Fibroblast of lung (primary cell): Measurements from ENCODE around the gene SFT2D1.

Source experiments
- EZH2 ChIP-seq: IDR thresholded peaks from 2 replicates; pipeline ENCODE4 v1.5.1; 2012; ENCODE audit warnings: low read length, control low read depth, mild to moderate bottlenecking; ENCODE audit errors: missing control alignments
- TF ChIP-seq, protein P1 (sequence below), 2 donors: IDR thresholded peaks in 1 of 2; conservative IDR thresholded peaks in 1 of 2; 1 replicate in 1 of 2; 2 replicates in 1 of 2; pipeline ENCODE4 v1.5.1; 2011 to 2012; ENCODE audit warnings: low read length in 2 of 2, control low read depth in 1 of 2, inconsistent platforms in 1 of 2, low read depth in 1 of 2, mild to moderate bottlenecking in 1 of 2

GRCh38 chr6:166323395-166323794 is 18.9 kb downstream of the SFT2D1 start:
- TF ChIP-seq, protein P1, sequence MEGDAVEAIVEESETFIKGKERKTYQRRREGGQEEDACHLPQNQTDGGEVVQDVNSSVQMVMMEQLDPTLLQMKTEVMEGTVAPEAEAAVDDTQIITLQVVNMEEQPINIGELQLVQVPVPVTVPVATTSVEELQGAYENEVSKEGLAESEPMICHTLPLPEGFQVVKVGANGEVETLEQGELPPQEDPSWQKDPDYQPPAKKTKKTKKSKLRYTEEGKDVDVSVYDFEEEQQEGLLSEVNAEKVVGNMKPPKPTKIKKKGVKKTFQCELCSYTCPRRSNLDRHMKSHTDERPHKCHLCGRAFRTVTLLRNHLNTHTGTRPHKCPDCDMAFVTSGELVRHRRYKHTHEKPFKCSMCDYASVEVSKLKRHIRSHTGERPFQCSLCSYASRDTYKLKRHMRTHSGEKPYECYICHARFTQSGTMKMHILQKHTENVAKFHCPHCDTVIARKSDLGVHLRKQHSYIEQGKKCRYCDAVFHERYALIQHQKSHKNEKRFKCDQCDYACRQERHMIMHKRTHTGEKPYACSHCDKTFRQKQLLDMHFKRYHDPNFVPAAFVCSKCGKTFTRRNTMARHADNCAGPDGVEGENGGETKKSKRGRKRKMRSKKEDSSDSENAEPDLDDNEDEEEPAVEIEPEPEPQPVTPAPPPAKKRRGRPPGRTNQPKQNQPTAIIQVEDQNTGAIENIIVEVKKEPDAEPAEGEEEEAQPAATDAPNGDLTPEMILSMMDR (conservative IDR thresholded peaks at IDR 0.05 in 1 of 2, IDR thresholded peaks at IDR 0.05 in 1 of 2; ENCODE audit: low read depth in 1 of 2, low read length in 2 of 2), result no peak
- TF ChIP-seq EZH2, result no peak
